Mucosa of descending colon (tissue), 3 donors: Measurements from ENCODE around the gene PEX11B. TPM values are rescaled to one million over a fixed set of nuclear protein-coding genes. Genes with fewer than 3 reads are reported as not detected.

ENCODE experiments used
- ATAC-seq: fragments of 200-7000 bp; cut with Tn5 transposase; one replicate; pipeline ENCODE4 v1.9.1; 2020; ENCODE audit warnings: mild to moderate bottlenecking, moderate library complexity
- DNase-seq, 3 donors: peaks; one replicate each; pipeline ENCODE4 v3.0.0-alpha.2; 2020
- H3K36me3 ChIP-seq: fragments of 200-600 bp; one replicate; pipeline ENCODE4 v1.8.0; 2021; ENCODE audit warnings: low read depth, mild to moderate bottlenecking
- H3K4me1 ChIP-seq: fragments of 200-600 bp; one replicate; pipeline ENCODE4 v1.8.0; 2021; ENCODE audit warnings: low read depth, mild to moderate bottlenecking
- H3K4me3 ChIP-seq: fragments of 200-600 bp; one replicate; pipeline ENCODE4 v1.8.0; 2021; ENCODE audit warnings: mild to moderate bottlenecking
- H3K9me3 ChIP-seq: fragments of 200-600 bp; one replicate; pipeline ENCODE4 v1.8.0; 2021; ENCODE audit warnings: mild to moderate bottlenecking
- intact Hi-C, 2 donors: fragments of 100-400 bp; cut with DNase I in 1 of 2; cut with micrococcal nuclease in 1 of 2; formaldehyde crosslinking; loops; one replicate each; pipeline versions ENCODE4 v1.11.0 to v1.11.1; 2022; cut with DNase I, micrococcal nuclease
- total RNA-seq, 3 donors: library from RNA; stranded (reverse); fragmentation: NEBNext Ultra II Directional in 2 of 3; extraction: Animal tissue kit (Norgen Biotek cat#: 25700) in 2 of 3; gene quantifications; one replicate each; pipeline versions ENCODE4 v1.2.1 to v1.2.4, GENCODE V29; 2021 to 2023
- TF ChIP-seq, protein P1 (sequence below): fragments of 200-600 bp; IDR thresholded peaks from one replicate; pipeline ENCODE4 v1.8.0; 2022; ENCODE audit warnings: antibody characterized with exemption, mild to moderate bottlenecking
- donor health status: DM: no; HTN: no; CAD: no; lungs with moderate emphysema.
- donor health status: DM: no; HTN: no; CAD: no.
- donor health status: DM: no; HTN: yes; CAD: no.

PEX11B gene
- total RNA-seq, 3 donors from 2014 or later = 25.5 to 34.8 (median 33.3) TPM

GRCh38 chr1:145963265-145964019 is 44.9 kb upstream of the PEX11B start:
- intact Hi-C loops = loop anchor here in 1 of 2 donors (10.0 kb wide), 1 partner anchor 49 kb away; the partner anchor contains the start of genes ITGA10 and PEX11B
- Histone ChIP-seq H3K4me1 (peaks cover 39% of the 10 kb centered on the region), H3K9me3 (peaks cover 4% of the 10 kb centered on the region), H3K4me3 (no peak overlapping the region), H3K36me3 (no peaks in the 10 kb centered on the region)
- no peak for ATAC-seq
- DNase-seq = no peak
- TF ChIP-seq, protein P1, sequence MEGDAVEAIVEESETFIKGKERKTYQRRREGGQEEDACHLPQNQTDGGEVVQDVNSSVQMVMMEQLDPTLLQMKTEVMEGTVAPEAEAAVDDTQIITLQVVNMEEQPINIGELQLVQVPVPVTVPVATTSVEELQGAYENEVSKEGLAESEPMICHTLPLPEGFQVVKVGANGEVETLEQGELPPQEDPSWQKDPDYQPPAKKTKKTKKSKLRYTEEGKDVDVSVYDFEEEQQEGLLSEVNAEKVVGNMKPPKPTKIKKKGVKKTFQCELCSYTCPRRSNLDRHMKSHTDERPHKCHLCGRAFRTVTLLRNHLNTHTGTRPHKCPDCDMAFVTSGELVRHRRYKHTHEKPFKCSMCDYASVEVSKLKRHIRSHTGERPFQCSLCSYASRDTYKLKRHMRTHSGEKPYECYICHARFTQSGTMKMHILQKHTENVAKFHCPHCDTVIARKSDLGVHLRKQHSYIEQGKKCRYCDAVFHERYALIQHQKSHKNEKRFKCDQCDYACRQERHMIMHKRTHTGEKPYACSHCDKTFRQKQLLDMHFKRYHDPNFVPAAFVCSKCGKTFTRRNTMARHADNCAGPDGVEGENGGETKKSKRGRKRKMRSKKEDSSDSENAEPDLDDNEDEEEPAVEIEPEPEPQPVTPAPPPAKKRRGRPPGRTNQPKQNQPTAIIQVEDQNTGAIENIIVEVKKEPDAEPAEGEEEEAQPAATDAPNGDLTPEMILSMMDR = no peak

DNA sequence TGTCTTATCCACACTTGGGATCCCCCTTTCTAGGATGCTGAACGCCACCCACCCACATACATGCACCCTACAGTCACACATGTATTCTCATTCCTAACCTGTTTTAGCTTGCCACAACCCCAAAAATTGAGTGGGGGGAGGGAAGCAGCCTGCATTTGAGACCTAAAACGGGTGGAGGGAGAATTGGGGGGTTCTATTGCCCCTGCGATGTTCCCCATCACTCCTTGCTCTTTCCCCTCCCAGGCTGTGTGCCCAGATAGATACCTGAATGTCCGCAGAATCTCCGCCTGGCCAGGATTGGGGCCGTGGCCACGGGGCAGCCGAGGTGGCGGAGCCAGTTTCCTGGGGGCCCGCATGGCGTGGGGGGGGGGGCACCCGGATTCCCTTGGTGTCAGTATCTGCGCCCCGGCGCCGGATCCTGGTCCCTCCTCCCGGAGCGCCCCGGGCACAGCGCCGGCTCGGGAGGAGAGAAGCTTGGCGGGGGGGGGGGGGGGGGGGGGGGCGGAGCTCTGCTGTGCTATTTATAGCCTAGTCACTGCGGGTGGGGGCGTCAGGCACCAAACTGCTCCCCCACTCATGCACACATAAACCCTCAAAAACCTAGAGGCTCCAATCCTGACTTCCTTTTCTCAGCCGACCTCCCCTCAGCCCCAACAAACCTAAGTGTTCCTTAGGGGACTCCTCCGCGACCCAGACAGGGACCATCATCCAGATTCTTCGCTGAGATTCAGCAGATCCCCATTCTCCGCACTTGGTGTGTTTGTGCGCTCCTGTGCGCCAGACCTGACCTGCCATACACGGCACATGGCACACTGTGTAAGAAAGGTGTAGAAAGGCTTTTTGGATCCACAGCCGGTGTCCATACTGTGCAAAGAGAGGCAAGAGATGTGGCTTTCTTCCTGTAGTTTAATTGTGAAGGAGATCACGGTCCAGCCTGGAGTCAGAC is 43.9 kb upstream of the PEX11B start:
- H3K4me1 ChIP-seq = peaks cover 39% of the 10 kb centered on the region
- no peak overlapping the region for H3K4me3 ChIP-seq
- ATAC-seq (no peak), DNase-seq (peak; percentile 32 to 75 (median 64))
- peaks cover 4% of the 10 kb centered on the region for H3K9me3 ChIP-seq
- TF ChIP-seq, protein P1 = no peak
- intact Hi-C loops = loop anchor here in 1 of 2 donors (10.0 kb wide), 1 partner anchor 48 kb away; the partner anchor contains the start of genes ITGA10 and PEX11B
- H3K36me3 ChIP-seq = no peaks in the 10 kb centered on the region

DNA sequence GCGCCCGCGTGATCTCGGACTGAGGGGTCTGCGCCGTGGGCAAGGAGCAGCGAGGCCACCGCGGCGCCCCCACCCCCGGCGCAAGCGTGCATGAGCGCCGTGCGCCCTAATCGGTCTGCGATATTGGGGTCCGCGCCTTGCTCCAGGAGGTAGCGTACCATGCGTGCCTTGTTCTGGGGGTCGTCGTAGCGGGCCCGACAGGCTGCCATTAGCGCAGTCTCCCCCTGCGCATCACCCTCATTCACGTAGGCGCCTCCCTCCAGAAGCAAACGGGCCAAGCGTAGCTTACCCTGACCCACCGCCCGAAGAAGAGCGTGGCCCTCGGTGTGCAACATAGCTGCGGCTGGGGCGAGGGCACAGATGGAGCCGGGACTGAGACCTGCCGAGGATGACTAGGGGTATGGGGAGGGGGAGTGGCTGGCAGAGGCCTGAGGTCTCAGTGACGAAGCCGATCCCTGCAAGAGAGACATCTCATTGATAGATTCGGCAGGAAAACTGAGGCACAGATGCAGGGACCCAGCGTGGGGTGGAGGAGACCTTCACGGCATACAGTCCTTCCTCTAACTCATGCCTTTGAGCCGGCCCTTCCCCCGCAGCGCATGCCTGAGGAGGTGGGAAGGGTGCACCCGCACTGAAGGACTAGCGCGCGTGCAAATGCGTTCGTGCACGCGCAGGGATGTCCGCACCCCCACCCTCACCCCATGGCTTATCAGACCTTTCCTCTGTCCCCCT is 43.1 kb upstream of the PEX11B start:
- intact Hi-C loops = loop anchor here in 1 of 2 donors (10.0 kb wide), 1 partner anchor 47 kb away; the partner anchor contains the start of genes ITGA10 and PEX11B
- ATAC-seq (no peak), DNase-seq (peak; percentile 49 to 81 (median 61))
- Histone ChIP-seq H3K36me3 (no peaks in the 10 kb centered on the region), H3K9me3 (no peaks in the 10 kb centered on the region), H3K4me1 (peaks cover 42% of the 10 kb centered on the region), H3K4me3 (no peak overlapping the region)
- TF ChIP-seq, protein P1 = no peak

- ATAC-seq (no peak), DNase-seq (no peak)
- Histone ChIP-seq H3K4me3 (peak overlapping the region; percentile 11), H3K9me3 (no peaks in the 10 kb centered on the region), H3K4me1 (peaks cover 47% of the 10 kb centered on the region), H3K36me3 (no peaks in the 10 kb centered on the region)
- intact Hi-C loops = loop anchor here in 1 of 2 donors (10.0 kb wide), 1 partner anchor 46 kb away; the partner anchor contains the start of genes ITGA10 and PEX11B
- TF ChIP-seq, protein P1 = no peak
Measured at GRCh38 chr1:145961109-145961424, 42.5 kb upstream of the PEX11B start.
